ENCODE results near the gene PBX2.

PBX2 gene

GRCh38 chr6:32164295-32164694, 25.7 kb downstream of the PBX2 start, which contains the start of gene EGFL8:
Gene EGFL8, plus strand, starts transcription at chr6:32164595. Its CDS starts 1,571 bp downstream, at chr6:32166166.
- Histone ChIP-seq H3K9me3 (ENCODE audit: control insufficient read depth, insufficient read depth, low read length) (no peaks in the 10 kb centered on the region), H3K27ac (ENCODE audit: low read depth, low read length) (no peak within 1 kb of the TSS), H3K4me2 (ENCODE audit: low read length) (no peak within 1 kb of the TSS), H3K4me3 (ENCODE audit: low read length) (no peak within 1 kb of the TSS), H3K27me3 (ENCODE audit: control insufficient read depth, low read length) (no peaks in the 10 kb centered on the region), H4K20me1 (ENCODE audit: control insufficient read depth, insufficient read depth, low read depth, low read length) (no peaks in the 10 kb centered on the region), H3K9me2 (replicated peaks; ENCODE audit: control insufficient read depth, low read length) (no peaks in the 10 kb centered on the region), H3K36me3 (ENCODE audit: control insufficient read depth, low read length) (peaks cover 32% of the 10 kb centered on the region), H3F3A (ENCODE audit: control insufficient read depth, insufficient read depth) (no peaks in the 10 kb centered on the region), H3K79me2 (ENCODE audit: control insufficient read depth, low read length) (no peaks in the 10 kb centered on the region), H3K4me1 (ENCODE audit: control insufficient read depth, low read length) (peaks cover 10% of the 10 kb centered on the region)
- TF ChIP-seq EZH2phosphoT487 (IDR thresholded peaks at IDR 0.05; ENCODE audit: borderline replicate concordance, low read length) (no peak), CTCF (IDR thresholded peaks at IDR 0.05; ENCODE audit: low read depth, low read length, poor library complexity, severe bottlenecking) (no peak)

- H3K4me2 ChIP-seq (ENCODE audit: low read length), result no peak overlapping the region
- H3K4me1 ChIP-seq (ENCODE audit: control insufficient read depth, low read length), result peaks cover 10% of the 10 kb centered on the region
- no peaks in the 10 kb centered on the region for H3K79me2 ChIP-seq (ENCODE audit: control insufficient read depth, low read length)
- no peak overlapping the region for H3K27ac ChIP-seq (ENCODE audit: low read depth, low read length)
- no peaks in the 10 kb centered on the region for H4K20me1 ChIP-seq (ENCODE audit: control insufficient read depth, insufficient read depth, low read depth, low read length)
- H3K27me3 ChIP-seq (ENCODE audit: control insufficient read depth, low read length), result no peaks in the 10 kb centered on the region
- H3F3A ChIP-seq (ENCODE audit: control insufficient read depth, insufficient read depth), result no peaks in the 10 kb centered on the region
- no peaks in the 10 kb centered on the region for H3K9me3 ChIP-seq (ENCODE audit: control insufficient read depth, insufficient read depth, low read length)
- H3K4me3 ChIP-seq (ENCODE audit: low read length), result no peak overlapping the region
- H3K9me2 ChIP-seq (replicated peaks; ENCODE audit: control insufficient read depth, low read length), result no peaks in the 10 kb centered on the region
- peaks cover 28% of the 10 kb centered on the region for H3K36me3 ChIP-seq (ENCODE audit: control insufficient read depth, low read length)
- TF ChIP-seq CTCF (IDR thresholded peaks at IDR 0.05; ENCODE audit: low read depth, low read length, poor library complexity, severe bottlenecking) (no peak), EZH2phosphoT487 (IDR thresholded peaks at IDR 0.05; ENCODE audit: borderline replicate concordance, low read length) (no peak)
Observed at GRCh38 chr6:32163559-32164258, 26.3 kb downstream of the PBX2 start.

- no peaks in the 10 kb centered on the region for H3K9me3 ChIP-seq (ENCODE audit: control insufficient read depth, insufficient read depth, low read length)
- H3K79me2 ChIP-seq (ENCODE audit: control insufficient read depth, low read length), result peaks cover 15% of the 10 kb centered on the region
- no peaks in the 10 kb centered on the region for H4K20me1 ChIP-seq (ENCODE audit: control insufficient read depth, insufficient read depth, low read depth, low read length)
- H3K27me3 ChIP-seq (ENCODE audit: control insufficient read depth, low read length), result no peaks in the 10 kb centered on the region
- no peak overlapping the region for H3K27ac ChIP-seq (ENCODE audit: low read depth, low read length)
- TF ChIP-seq EZH2phosphoT487 (IDR thresholded peaks at IDR 0.05; ENCODE audit: borderline replicate concordance, low read length) (no peak), CTCF (IDR thresholded peaks at IDR 0.05; ENCODE audit: low read depth, low read length, poor library complexity, severe bottlenecking) (no peak)
- no peaks in the 10 kb centered on the region for H3K9me2 ChIP-seq (replicated peaks; ENCODE audit: control insufficient read depth, low read length)
- H3K4me1 ChIP-seq (ENCODE audit: control insufficient read depth, low read length), result peaks cover 17% of the 10 kb centered on the region
- no peak overlapping the region for H3K4me3 ChIP-seq (ENCODE audit: low read length)
- H3K36me3 ChIP-seq (ENCODE audit: control insufficient read depth, low read length), result peaks cover 35% of the 10 kb centered on the region
- H3F3A ChIP-seq (ENCODE audit: control insufficient read depth, insufficient read depth), result peaks cover 2% of the 10 kb centered on the region; the same call in 1 of the 2 replicates
- H3K4me2 ChIP-seq (ENCODE audit: low read length), result no peak overlapping the region
Observed at GRCh38 chr6:32158052-32158451, 31.9 kb downstream of the PBX2 start.

Measured in DOHH2 (cell line).